Stimulated activated CD4-positive, alpha-beta T cell treated with anti-CD3 and anti-CD28 coated beads, Interleukin-4, amount 100 ng/mL, for 48 hours (primary cell): ENCODE measurements around the gene COMP.
"Not testable (repeated sequence)": the region's sequence is repeated elsewhere in the genome, so short reads cannot be mapped to it uniquely, and the experiment has no call there.

Experiments used
- DNase-seq, 2 donors: peaks; one replicate each; pipeline ENCODE4 v3.0.0-alpha.2; 2020; ENCODE audit warnings: low read depth in 2 of 2

Gene COMP

DNA sequence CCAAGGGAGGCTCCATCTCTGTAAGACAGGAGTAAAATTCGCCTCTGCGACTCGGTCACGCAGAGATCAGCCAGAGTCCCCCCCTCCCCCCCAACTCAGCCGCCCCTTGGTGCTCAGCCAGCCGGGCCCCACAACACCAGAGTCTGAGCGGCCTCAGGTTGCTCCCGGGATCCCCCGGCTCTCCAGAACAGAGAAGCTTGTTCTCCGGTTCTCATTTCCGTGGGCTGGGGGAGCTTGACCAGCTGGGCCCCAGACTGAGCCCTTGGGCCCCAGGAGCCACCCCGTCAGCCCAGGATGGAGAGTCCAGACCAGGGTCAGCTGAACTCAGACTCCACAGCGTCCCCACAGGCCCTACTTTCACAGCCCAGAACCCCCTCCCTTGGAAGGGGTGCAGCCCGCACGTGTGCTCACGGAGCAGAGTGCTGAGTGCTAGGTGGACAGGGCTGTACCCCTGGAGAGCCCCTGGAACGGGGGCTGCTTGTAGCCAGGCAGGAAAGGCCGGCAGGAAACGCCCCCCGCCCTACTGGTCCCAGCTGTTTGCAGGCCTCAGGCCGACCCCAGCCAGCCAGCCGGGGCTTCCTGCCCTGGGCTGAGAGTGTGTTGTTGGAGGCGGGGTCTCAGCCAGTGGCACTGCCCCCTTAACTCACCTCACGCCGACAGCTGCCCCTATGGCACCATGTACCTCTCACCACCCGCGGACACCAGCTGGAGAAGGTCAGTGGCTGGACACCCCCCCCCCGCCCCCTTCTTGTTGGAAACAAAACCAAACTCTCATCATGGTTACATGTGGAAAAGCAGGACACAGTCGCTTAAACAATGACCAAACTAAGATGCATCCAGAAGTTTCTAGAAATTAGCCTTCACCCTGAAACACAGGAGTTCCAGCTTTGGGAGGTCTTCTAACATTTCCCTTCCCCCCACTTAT, 44.4 kb downstream of the COMP start:
- DNase-seq = no peak

GRCh38 chr19:18745931-18746330, 45.2 kb downstream of the COMP start:
- no peak for DNase-seq

GRCh38 chr19:18745012-18745735, 45.9 kb downstream of the COMP start:
- DNase-seq = no peak

- DNase-seq = no peak
Measured at GRCh38 chr19:18743784-18744418, 47.2 kb downstream of the COMP start.

GRCh38 chr19:18742838-18743783, 48.0 kb downstream of the COMP start:
- no peak for DNase-seq

- no peak for DNase-seq
Measured at GRCh38 chr19:18742324-18742723, 48.8 kb downstream of the COMP start.

GRCh38 chr19:18741124-18742121, 49.7 kb downstream of the COMP start:
- no peak for DNase-seq

GRCh38 chr19:18738961-18739690, 52.0 kb downstream of the COMP start:
- no peak for DNase-seq

DNA sequence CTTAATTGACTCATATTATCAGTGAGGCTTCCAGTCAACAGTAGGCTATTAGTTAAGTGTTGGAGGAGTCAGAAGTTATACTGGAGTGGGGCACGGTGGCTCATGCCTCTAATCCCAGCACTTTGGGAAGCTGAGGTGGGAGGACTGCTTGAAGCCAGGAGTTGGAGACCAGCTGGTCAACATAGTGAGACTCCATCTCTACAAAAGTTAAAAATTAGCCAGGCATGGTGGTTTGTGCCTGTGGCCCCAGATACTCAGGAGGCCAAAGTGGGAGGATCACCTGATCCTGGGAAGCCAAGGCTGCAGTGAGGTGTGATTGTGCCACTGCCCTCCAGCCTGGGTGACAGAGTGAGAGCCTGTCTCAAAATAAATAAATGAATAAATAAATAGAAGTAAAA, 53.2 kb downstream of the COMP start:
- DNase-seq = no peak

DNA sequence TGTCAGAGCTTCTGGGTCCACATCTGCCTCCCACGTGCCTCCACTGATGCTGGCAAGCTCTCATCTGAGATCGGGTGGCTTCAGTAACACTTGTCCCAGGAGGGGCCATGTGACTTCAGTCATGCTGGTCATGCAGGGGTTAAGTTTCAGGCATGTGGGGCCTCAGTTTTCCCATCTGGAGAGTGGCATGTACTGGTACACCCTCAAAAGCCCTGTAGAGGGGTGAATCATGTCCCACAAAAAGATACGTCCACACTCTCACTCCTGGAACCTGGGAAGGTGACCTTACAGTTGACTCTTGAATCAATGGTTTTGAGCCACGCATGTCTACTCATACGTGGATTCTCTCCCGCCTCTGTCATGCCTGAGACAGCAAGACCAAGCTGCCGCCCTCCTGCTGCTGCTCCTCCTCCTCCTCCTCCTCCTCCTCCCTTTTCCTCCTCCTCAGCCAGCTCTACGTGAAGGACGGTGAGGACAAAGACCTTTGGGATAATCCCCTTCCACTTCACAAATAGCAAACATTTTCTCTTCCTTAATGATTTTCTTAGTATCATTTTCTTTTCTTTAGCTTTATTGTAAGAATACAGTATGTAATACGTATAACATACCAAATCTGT, 53.7 kb downstream of the COMP start:
- no peak for DNase-seq

DNA sequence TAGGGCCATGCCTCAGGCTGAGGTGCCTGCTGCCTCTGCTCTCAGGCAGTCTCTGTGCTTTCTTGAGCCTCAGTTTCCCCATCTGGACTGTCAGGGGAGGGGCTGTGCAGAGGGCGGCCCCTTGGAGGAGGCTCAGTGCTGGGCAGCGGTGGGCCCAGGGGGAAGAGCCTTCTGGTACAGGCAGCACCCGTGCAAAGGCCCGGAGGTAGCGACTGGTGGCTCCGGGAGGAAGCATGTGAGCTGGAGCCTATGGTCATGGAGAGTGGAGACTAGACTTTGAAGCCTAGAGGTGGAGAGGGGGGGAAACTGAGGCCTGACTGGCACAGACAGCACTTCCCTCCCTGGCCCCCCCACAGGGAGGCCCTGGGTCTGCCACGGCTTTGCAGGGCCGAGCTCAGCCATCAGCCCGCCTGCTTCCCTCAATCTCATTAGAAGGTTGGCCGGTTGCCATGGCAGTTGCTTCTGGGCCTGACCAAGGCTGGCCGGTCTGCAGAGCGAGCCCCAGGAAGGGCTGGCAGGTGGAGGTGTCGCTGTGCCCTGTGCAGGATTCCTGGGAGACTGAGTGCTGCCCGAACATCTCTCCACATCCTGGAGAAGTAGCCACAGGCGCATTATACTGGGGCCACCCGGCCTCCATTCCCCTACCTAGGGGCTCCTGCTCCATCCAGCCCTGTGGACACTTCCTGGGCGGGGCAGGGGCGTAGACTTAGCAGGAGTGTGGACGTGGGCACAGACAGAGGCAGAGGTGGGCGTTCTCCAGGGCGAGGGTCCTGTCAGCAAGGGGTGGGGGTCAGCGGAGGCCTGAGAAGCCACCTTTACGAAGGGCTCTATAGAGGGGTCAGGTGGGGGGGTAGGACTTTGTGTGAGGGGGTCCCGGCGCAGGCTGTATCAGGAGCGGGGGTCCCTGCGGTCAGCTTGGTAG, 54.4 kb downstream of the COMP start:
- DNase-seq = no peak

DNA sequence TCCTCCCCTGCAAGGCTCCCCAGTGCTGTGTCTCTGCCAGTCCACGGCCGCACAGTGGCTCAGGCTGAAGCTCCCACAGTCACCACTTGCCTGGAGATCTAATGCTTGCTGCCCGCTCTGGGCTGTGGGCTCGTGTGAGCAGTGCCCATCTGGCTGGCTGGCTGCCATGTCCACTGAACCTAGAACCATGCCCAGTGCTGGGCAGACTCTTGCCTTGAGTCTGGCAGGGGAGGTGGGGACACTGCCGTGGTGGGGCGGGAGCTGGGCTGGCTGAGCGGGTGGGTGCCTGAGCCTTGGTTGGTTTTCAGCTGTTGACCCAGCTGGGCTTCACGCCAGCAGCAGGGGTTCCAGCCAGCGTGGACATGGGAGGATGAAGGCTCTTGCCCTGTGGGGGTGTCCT, 55.4 kb downstream of the COMP start:
- no peak for DNase-seq

GRCh38 chr19:18735324-18735723, 55.8 kb downstream of the COMP start:
- DNase-seq = no peak

DNA sequence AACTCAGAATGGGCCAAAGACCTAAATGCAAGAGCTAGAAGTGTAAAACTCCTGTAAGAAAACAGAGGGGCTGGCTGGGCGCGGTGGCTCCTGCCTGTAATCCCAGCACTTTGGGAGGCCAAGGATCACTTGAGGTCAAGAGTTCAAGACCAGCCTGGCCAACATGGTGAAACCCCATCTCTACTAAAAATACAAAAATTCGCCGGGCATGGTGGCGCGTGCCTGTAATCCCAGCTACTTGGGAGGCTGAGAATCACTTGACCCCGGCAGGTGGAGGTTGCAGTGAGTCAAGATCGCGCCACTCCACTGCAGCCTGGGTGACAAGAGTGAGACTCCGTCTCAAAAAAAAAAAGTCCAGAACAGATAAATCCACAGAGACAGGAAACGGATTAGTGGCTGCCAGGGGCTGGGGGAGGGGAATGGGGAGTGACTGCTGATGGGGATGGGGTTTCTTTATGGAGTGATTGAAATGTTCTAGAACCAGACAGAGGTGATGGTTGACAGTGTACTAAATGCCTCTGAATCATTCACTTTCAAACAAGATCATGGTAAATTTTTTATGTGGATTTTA, 57.3 kb downstream of the COMP start:
- DNase-seq = not testable (repeated sequence)

- no peak for DNase-seq
Measured at GRCh38 chr19:18733196-18733647, 57.9 kb downstream of the COMP start.
